ENCODE data around the gene CRY1.

The CRY1 gene

DNA sequence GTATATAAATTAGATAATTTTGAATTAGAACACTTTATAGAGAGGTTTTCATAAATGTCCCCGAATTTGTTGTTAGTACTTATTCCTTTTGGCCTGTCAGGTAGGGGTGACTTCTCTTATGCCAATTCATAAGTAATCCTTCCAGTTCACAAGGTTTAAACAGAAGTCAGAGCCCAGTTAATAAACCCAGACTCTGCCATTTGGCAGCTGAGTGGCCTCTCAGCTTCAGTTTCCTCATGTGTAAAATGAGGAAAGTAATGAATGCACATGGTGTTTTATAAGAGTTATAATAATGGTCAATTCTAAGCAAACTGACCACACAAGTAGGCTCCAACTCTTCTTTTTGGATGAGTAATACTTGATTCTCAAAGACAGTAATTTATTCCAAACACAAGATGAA lies 116.7 kb downstream of the CRY1 start:
- DNase-seq (ENCODE audit: low read depth), result no peak
- TF ChIP-seq, protein P1, sequence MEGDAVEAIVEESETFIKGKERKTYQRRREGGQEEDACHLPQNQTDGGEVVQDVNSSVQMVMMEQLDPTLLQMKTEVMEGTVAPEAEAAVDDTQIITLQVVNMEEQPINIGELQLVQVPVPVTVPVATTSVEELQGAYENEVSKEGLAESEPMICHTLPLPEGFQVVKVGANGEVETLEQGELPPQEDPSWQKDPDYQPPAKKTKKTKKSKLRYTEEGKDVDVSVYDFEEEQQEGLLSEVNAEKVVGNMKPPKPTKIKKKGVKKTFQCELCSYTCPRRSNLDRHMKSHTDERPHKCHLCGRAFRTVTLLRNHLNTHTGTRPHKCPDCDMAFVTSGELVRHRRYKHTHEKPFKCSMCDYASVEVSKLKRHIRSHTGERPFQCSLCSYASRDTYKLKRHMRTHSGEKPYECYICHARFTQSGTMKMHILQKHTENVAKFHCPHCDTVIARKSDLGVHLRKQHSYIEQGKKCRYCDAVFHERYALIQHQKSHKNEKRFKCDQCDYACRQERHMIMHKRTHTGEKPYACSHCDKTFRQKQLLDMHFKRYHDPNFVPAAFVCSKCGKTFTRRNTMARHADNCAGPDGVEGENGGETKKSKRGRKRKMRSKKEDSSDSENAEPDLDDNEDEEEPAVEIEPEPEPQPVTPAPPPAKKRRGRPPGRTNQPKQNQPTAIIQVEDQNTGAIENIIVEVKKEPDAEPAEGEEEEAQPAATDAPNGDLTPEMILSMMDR (conservative IDR thresholded peaks at IDR 0.05; ENCODE audit: control insufficient read depth, insufficient read depth, low read depth, low read length), result no peak

DNA sequence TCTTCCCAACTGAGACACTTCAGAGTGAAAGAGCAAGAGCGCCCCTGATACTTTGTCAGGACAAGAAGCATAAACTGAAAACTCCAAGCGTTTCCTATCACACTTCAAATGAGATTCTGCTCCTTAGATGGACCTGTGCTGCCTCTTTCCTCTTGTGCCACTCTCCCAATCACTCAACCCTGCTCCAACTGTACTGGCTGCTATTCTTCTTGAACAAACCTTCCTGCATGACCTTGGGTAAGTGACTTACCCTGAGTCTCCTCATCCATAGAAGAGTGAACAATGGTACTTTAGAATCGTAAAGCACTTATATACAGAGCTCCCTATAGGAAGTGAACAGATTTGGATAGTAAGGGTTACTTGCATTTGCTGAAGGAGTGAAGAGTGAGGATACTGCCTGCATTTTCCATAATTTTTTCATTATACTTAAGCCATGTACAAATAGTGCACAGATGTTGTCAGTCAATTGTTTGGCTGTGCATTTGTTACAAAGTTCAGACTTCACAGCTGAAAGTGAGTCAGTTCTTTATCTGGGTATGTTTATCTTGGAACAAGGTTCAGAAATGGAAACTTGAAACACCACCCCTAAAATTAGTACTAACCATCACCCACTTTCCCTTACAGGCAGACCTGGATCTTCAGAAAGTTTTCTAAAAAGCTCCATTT lies 117.2 kb downstream of the CRY1 start:
- TF ChIP-seq, protein P1 (conservative IDR thresholded peaks at IDR 0.05; ENCODE audit: control insufficient read depth, insufficient read depth, low read depth, low read length), result no peak

More for the DNA sequence above, 116.7 kb downstream of the CRY1 start:
- H3K4me3 ChIP-seq (ENCODE audit: control insufficient read depth, low read depth, low read length), result no peak overlapping the region

DNA sequence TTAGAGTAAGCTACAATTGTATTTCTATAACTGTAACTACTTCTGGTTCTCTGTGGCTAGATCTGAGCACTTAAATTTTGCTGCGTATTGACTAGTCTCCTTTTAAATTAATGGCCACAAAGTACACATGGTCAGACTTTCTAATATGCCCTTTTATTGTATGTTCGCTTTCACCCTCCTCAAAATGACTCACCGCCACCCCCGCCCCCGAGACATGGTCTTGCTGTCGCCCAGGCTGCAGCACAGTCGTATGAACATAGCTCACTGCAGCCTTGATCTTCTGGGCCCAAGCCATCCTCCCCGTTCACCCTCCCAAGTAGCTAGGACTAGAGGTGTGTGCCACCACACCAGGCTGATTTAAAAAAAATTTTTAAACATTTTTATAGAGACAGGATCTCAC lies 118.3 kb downstream of the CRY1 start:
- no peak for DNase-seq (ENCODE audit: low read depth)
- no peak overlapping the region for H3K4me3 ChIP-seq (ENCODE audit: control insufficient read depth, low read depth, low read length)
- TF ChIP-seq, protein P1 (conservative IDR thresholded peaks at IDR 0.05; ENCODE audit: control insufficient read depth, insufficient read depth, low read depth, low read length), result no peak

More for the DNA sequence above, 117.2 kb downstream of the CRY1 start:
- H3K4me3 ChIP-seq (ENCODE audit: control insufficient read depth, low read depth, low read length), result no peak overlapping the region
- DNase-seq (ENCODE audit: low read depth), result peak; percentile 74

DNA sequence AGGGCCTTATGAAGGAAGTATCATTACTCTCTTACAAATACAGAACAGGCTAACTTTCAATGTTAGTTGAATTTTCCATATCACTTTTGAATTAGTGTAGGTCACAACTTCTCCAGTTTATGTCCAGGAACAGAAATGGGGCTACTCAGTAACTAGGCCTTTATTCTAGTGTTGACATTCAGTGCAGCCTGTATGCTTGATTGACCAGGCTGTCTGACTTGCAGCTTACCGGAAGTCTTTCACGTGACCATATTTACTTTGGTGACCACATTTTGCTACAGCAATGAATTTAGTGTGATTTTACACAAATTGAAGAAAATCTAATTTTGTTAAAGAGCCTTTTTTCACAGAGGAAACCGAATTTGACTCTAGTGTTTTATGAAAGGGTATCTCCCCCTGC lies 118.8 kb downstream of the CRY1 start:
- TF ChIP-seq, protein P1 (conservative IDR thresholded peaks at IDR 0.05; ENCODE audit: control insufficient read depth, insufficient read depth, low read depth, low read length), result no peak
- H3K4me3 ChIP-seq (ENCODE audit: control insufficient read depth, low read depth, low read length), result no peak overlapping the region
- no peak for DNase-seq (ENCODE audit: low read depth)

DNA sequence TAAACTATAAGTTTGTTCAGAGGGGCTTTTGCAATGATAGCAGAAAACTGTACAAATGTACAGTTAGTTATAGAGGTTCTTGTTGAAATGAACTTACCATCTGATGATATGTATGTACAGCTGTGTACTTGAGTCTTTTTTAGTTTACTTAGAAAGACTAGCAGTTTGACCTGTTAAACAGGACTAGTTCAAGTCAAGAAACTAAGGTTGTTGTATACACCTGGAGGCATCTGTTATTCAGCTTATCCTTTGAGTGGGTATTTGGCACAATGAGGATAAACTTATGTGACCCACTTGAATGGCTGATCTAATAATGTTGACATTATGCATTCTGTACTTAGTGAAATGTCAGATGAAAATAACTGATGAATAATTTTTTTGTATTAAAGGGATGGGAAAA lies 119.8 kb downstream of the CRY1 start:
- TF ChIP-seq, protein P1 (conservative IDR thresholded peaks at IDR 0.05; ENCODE audit: control insufficient read depth, insufficient read depth, low read depth, low read length), result no peak
- no peak for DNase-seq (ENCODE audit: low read depth)
- no peak overlapping the region for H3K4me3 ChIP-seq (ENCODE audit: control insufficient read depth, low read depth, low read length)

DNA sequence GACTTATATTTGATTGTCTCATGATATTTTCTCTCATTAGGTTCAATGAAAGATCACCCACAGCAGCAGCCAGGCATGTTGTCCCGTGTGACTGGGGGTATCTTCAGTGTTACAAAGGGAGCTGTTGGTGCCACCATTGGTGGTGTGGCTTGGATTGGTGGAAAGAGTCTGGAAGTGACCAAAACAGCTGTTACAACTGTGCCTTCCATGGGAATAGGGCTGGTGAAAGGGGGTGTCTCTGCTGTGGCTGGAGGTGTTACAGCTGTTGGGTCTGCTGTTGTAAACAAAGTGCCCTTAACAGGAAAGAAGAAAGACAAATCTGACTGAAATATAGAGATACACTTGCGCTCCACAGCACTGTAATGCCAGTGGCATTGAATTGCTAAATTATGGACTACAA lies 122.3 kb downstream of the CRY1 start:
- no peak overlapping the region for H3K4me3 ChIP-seq (ENCODE audit: control insufficient read depth, low read depth, low read length)
- TF ChIP-seq, protein P1 (conservative IDR thresholded peaks at IDR 0.05; ENCODE audit: control insufficient read depth, insufficient read depth, low read depth, low read length), result no peak
- no peak for DNase-seq (ENCODE audit: low read depth)

Measured in fibroblast of mammary gland (primary cell).